RWPE1 (cell line): ENCODE results near the gene PCSK2.

Source experiments
- CTCF ChIA-PET: fragments of 350-600 bp; sonication (Branson Sonifier 250); formaldehyde crosslinking; extraction: SDS; loops from one replicate; lab custom pipeline; 2021; lab: Yijun Ruan, JAX
- POLR2A ChIA-PET: fragments of 400-600 bp; formaldehyde crosslinking; extraction: SDS; loops from one replicate; lab custom pipeline; 2020; ENCODE audit warnings: antibody characterized with exemption; ENCODE audit not compliant: low non-redundant PET; lab: Yijun Ruan, JAX
- DNase-seq: peaks from one replicate; pipeline ENCODE4 v3.0.0; 2012; ENCODE audit warnings: low spot score
- H3K27ac ChIP-seq: fragments of 450-650 bp; 2 replicates; pipeline ENCODE4 v1.5.1; 2017
- TF ChIP-seq, protein P1 (sequence below): fragments of 450-650 bp; conservative IDR thresholded peaks from 2 replicates; pipeline ENCODE4 v1.5.1; 2017; ENCODE audit warnings: low read depth, mild to moderate bottlenecking

Gene PCSK2

GRCh38 chr20:17236766-17237165 is 9.9 kb downstream of the PCSK2 start:
- POLR2A ChIA-PET: no interaction called here
- CTCF ChIA-PET: interaction anchor here (0.6 kb wide), 1 partner anchor 34 kb away, joined by 3 read pairs; no protein-coding TSS in a partner anchor
- TF ChIP-seq, protein P1, sequence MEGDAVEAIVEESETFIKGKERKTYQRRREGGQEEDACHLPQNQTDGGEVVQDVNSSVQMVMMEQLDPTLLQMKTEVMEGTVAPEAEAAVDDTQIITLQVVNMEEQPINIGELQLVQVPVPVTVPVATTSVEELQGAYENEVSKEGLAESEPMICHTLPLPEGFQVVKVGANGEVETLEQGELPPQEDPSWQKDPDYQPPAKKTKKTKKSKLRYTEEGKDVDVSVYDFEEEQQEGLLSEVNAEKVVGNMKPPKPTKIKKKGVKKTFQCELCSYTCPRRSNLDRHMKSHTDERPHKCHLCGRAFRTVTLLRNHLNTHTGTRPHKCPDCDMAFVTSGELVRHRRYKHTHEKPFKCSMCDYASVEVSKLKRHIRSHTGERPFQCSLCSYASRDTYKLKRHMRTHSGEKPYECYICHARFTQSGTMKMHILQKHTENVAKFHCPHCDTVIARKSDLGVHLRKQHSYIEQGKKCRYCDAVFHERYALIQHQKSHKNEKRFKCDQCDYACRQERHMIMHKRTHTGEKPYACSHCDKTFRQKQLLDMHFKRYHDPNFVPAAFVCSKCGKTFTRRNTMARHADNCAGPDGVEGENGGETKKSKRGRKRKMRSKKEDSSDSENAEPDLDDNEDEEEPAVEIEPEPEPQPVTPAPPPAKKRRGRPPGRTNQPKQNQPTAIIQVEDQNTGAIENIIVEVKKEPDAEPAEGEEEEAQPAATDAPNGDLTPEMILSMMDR: no peak
- no peak overlapping the region for H3K27ac ChIP-seq
- no peak for DNase-seq

GRCh38 chr20:17248224-17248623 is 21.4 kb downstream of the PCSK2 start:
- H3K27ac ChIP-seq: no peak overlapping the region
- no peak for DNase-seq
- TF ChIP-seq, protein P1: no peak
- POLR2A ChIA-PET: no interaction called here
- CTCF ChIA-PET: no interaction called here

DNA sequence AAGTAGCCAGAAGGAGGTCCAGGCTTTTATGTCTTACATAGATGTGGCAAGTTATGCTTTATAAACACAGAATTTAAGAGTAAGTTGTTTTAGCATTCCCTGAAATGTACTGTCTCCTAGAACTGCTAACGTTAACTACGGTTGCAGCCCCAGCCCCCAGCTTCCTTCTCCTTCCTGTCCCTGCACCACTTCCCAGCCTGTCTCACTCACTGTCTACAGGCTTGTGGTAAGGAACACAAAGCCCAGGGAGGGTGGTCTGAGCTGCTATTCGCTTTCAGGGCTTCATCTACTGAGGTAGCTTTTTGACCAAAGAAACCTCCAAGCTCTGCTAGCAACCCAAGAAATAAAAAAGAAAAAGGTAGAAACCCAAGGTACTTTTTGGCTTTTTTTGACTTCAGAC is 35.9 kb downstream of the PCSK2 start:
- no peak for DNase-seq
- no peak overlapping the region for H3K27ac ChIP-seq
- ChIA-PET POLR2A (no interaction called here), CTCF (interaction anchor here (0.6 kb wide), 1 partner anchor 625 kb away, joined by 6 read pairs; no protein-coding TSS in a partner anchor)
- TF ChIP-seq, protein P1: no peak

GRCh38 chr20:17273717-17274116 is 46.9 kb downstream of the PCSK2 start:
- POLR2A ChIA-PET: no interaction called here
- TF ChIP-seq, protein P1: no peak
- CTCF ChIA-PET: no interaction called here
- no peak for DNase-seq
- H3K27ac ChIP-seq: no peak overlapping the region

- ChIA-PET CTCF (no interaction called here), POLR2A (no interaction called here)
These were observed 49.3 kb downstream of the PCSK2 start for GRCh38 chr20:17276101-17276500.

GRCh38 chr20:17281478-17281877 is 54.6 kb downstream of the PCSK2 start:
- TF ChIP-seq, protein P1: no peak
- H3K27ac ChIP-seq: no peak overlapping the region
- ChIA-PET POLR2A (no interaction called here), CTCF (no interaction called here)
- DNase-seq: no peak

More at GRCh38 chr20:17276101-17276500, 49.3 kb downstream of the PCSK2 start:
- TF ChIP-seq, protein P1: no peak
- no peak overlapping the region for H3K27ac ChIP-seq
- DNase-seq: no peak

GRCh38 chr20:17282501-17282900 is 55.7 kb downstream of the PCSK2 start:
- ChIA-PET CTCF (interaction anchor here (0.5 to 0.6 kb wide), 3 partner anchors 34 to 190 kb away, joined by 3 to 4 read pairs (median 3); no protein-coding TSS in a partner anchor), POLR2A (no interaction called here)
- H3K27ac ChIP-seq: no peak overlapping the region
- TF ChIP-seq, protein P1: no peak
- DNase-seq: no peak
